Smooth muscle cell (in vitro differentiated cells): ENCODE data around the gene RPL38. TPM values are rescaled to one million over a fixed set of nuclear protein-coding genes. Genes with fewer than 3 reads are reported as not detected.

ENCODE experiments used
- DNase-seq: peaks from one replicate; lab custom pipeline; 2025; ENCODE audit not compliant: unreplicated experiment; lab: John Stamatoyannopoulos, UW
- H2AFZ ChIP-seq: fragments of 200-600 bp; sonication (generic); 2 replicates; pipeline ENCODE4 v1.6.0; 2016; ENCODE audit warnings: antibody characterized with exemption, low read depth, mild to moderate bottlenecking
- H3F3A ChIP-seq: fragments of 200-600 bp; sonication (generic); 2 replicates; pipeline ENCODE4 v1.6.0; 2017; ENCODE audit warnings: antibody characterized with exemption, low read depth
- H3K27ac ChIP-seq: fragments of 200-600 bp; sonication (generic); 2 replicates; pipeline ENCODE4 v1.5.1; 2016; ENCODE audit warnings: low read depth, mild to moderate bottlenecking
- H3K27me3 ChIP-seq: fragments of 200-600 bp; sonication (generic); 2 replicates; pipeline ENCODE4 v1.6.1; 2016; ENCODE audit warnings: low read depth, mild to moderate bottlenecking
- H3K36me3 ChIP-seq: fragments of 200-600 bp; sonication (generic); 2 replicates; pipeline ENCODE4 v1.5.1; 2016; ENCODE audit warnings: low read depth
- H3K4me1 ChIP-seq: fragments of 200-600 bp; sonication (generic); 2 replicates; pipeline ENCODE4 v1.5.1; 2016; ENCODE audit warnings: low read depth
- H3K4me2 ChIP-seq: fragments of 200-600 bp; sonication (generic); 2 replicates; pipeline ENCODE4 v1.6.0; 2016; ENCODE audit warnings: mild to moderate bottlenecking
- H3K4me3 ChIP-seq: fragments of 200-600 bp; sonication (generic); 2 replicates; pipeline ENCODE4 v1.5.1; 2016; ENCODE audit warnings: mild to moderate bottlenecking
- H3K79me2 ChIP-seq: fragments of 200-600 bp; sonication (generic); 2 replicates; pipeline ENCODE4 v1.6.0; 2016; ENCODE audit warnings: low read depth, mild to moderate bottlenecking
- H3K9ac ChIP-seq: fragments of 200-600 bp; sonication (generic); 2 replicates; pipeline ENCODE4 v1.6.0; 2016; ENCODE audit warnings: low read depth
- H3K9me3 ChIP-seq: fragments of 200-600 bp; sonication (generic); replicated peaks from 2 replicates; pipeline ENCODE4 v1.5.1; 2016; ENCODE audit warnings: low read depth
- H4K20me1 ChIP-seq: fragments of 200-600 bp; sonication (generic); 2 replicates; pipeline ENCODE4 v1.6.0; 2016; ENCODE audit warnings: low read depth
- WGBS: methylation state at CpG from one replicate; pipeline ENCODE4 v1.1.7; 2016; ENCODE audit warnings: low lambda C conversion rate; 5-methylcytosine and 5-hydroxymethylcytosine counted together
- polyA plus RNA-seq: library from polyadenylated mRNA; unstranded; fragments of >200 nt; fragmentation: Nextera tagmentation; extraction: Ambion mirVana; gene quantifications from 2 replicates; pipeline ENCODE4 v1.2.1, GENCODE V29; 2016
- total RNA-seq: library from RNA; depleted of rRNA; stranded (reverse); fragments of >200 nt; gene quantifications from 2 replicates; pipeline ENCODE4 v1.2.3, GENCODE V29; 2014
- TF ChIP-seq, protein P1 (sequence below): fragments of 200-600 bp; sonication (generic); IDR thresholded peaks from 2 replicates; pipeline ENCODE4 v1.5.1; 2017; ENCODE audit warnings: borderline replicate concordance, mild to moderate bottlenecking, antibody characterized with exemption; ENCODE audit not compliant: insufficient read depth, poor library complexity, severe bottlenecking

The RPL38 gene
- total and polyA plus RNA-seq, 2 experiments from 2014 or later, result 449 to 889 TPM

DNA sequence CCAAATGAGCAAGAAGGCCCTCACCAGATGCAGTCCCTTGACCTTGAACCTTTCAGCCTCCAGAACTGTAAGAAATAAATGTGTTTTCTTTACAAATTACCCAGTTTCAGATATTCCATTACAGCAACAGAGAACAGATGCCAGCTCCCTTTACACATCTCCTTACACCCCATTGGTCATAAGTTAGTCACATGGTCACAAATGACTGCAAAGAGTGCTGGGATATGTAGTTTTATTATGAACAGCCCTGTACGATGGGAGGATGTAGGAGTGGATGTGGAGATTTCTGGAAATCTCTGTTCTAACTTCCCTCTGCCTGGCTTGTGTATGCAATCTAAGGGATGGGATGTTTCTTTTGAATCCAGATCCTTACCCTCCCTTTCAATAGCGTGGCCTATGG, 13.3 kb upstream of the RPL38 start:
- peaks cover 9% of the 10 kb centered on the region for H3K27me3 ChIP-seq
- no peaks in the 10 kb centered on the region for H3F3A ChIP-seq
- no peak overlapping the region for H2AFZ ChIP-seq
- no peak overlapping the region for H3K4me2 ChIP-seq
- WGBS, result 56% methylated on average over 2 of the region's 2 CpGs
- H3K79me2 ChIP-seq, result no peaks in the 10 kb centered on the region
- no peak overlapping the region for H3K9ac ChIP-seq
- H4K20me1 ChIP-seq, result no peaks in the 10 kb centered on the region
- no peak overlapping the region for H3K27ac ChIP-seq
- no peak for DNase-seq
- no peaks in the 10 kb centered on the region for H3K36me3 ChIP-seq
- H3K4me3 ChIP-seq, result no peak overlapping the region
- TF ChIP-seq, protein P1, sequence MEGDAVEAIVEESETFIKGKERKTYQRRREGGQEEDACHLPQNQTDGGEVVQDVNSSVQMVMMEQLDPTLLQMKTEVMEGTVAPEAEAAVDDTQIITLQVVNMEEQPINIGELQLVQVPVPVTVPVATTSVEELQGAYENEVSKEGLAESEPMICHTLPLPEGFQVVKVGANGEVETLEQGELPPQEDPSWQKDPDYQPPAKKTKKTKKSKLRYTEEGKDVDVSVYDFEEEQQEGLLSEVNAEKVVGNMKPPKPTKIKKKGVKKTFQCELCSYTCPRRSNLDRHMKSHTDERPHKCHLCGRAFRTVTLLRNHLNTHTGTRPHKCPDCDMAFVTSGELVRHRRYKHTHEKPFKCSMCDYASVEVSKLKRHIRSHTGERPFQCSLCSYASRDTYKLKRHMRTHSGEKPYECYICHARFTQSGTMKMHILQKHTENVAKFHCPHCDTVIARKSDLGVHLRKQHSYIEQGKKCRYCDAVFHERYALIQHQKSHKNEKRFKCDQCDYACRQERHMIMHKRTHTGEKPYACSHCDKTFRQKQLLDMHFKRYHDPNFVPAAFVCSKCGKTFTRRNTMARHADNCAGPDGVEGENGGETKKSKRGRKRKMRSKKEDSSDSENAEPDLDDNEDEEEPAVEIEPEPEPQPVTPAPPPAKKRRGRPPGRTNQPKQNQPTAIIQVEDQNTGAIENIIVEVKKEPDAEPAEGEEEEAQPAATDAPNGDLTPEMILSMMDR, result no peak
- H3K9me3 ChIP-seq, result no peaks in the 10 kb centered on the region
- no peaks in the 10 kb centered on the region for H3K4me1 ChIP-seq

DNA sequence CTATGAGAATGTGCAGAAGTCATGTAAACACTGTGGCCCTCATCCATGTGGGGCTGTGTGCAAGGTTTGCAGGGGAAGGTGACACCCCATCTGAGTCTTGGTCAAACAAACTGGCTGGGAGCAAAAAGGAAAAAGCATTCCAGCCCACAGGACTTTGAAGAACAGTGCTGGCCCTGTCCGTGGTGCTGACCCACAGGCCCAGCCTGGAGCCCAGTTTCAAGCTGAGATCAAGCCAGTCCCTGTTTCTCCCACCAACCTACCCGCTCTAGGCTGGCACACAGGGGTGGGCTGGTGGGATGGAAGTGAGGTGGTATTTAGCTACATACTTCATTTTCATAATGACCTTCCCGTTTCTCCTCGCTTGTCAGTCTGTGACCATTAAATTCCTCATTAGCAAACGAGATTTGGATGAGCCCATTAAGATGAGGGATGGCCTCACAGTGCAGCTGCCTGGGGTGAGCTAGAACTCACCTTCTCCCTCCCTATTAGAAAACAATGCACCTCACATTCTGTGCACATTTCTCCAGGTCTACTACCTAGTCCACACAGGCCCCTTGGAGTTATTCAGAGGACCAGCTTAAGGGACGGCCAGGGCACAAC, 12.6 kb upstream of the RPL38 start:
- Histone ChIP-seq H3K9ac (no peak overlapping the region), H3K79me2 (no peaks in the 10 kb centered on the region), H3K27me3 (peaks cover 16% of the 10 kb centered on the region), H3K4me1 (no peaks in the 10 kb centered on the region), H3K9me3 (no peaks in the 10 kb centered on the region), H3K4me2 (no peak overlapping the region), H4K20me1 (no peaks in the 10 kb centered on the region), H2AFZ (no peak overlapping the region), H3K4me3 (no peak overlapping the region), H3K27ac (no peak overlapping the region), H3K36me3 (no peaks in the 10 kb centered on the region), H3F3A (no peaks in the 10 kb centered on the region)
- no peak for DNase-seq
- 66% methylated on average over 6 of the region's 6 CpGs for WGBS
- TF ChIP-seq, protein P1, result no peak

DNA sequence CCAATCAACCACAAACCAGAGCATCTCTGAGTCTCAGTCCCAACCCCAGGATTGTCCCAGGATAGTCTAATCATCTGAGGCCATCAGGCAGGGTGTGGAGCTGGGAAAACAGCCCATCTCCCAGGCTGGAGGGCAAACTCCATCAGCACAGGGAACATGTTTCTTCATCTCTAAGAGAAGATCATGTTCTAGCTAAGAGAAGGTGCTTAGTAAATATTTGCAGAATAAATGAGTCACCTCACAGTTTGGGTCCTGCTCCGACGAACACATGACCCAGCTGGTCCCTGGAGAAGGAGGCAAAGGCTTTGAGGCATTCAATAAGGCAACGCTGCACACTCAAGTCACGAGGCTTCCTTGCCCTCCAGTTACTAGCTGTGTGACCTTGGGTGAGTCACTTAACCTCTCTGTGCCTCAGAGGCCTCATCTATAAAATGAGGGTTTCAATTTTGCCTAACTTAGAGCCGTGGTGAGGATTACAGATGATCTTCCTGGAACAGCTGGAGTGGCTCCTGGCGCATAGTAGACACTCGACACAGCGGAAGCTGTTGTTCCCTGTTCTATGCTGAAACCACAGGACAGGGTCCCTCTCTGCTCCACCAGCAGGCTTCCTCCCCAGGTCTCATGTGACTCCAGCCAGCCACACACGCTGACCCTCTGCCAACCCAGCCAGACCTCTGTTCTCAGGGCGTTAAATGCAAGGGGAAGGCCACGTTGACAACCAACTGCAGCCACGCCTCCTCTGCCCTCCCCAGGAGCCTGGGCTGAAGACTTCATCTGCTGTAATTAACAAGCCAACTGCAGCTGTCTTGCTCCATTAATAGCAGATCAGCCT, 10.3 kb upstream of the RPL38 start:
- no peak for DNase-seq
- Histone ChIP-seq H3K4me1 (no peaks in the 10 kb centered on the region), H3K4me3 (no peak overlapping the region), H2AFZ (no peak overlapping the region), H3K4me2 (no peak overlapping the region), H3K79me2 (no peaks in the 10 kb centered on the region), H3K27me3 (peaks cover 21% of the 10 kb centered on the region), H3K9me3 (no peaks in the 10 kb centered on the region), H4K20me1 (no peaks in the 10 kb centered on the region), H3K27ac (no peak overlapping the region), H3K36me3 (no peaks in the 10 kb centered on the region), H3F3A (no peaks in the 10 kb centered on the region), H3K9ac (no peak overlapping the region)
- 65% methylated on average over 12 of the region's 12 CpGs for WGBS
- TF ChIP-seq, protein P1, result no peak
